HG02763 (cell line): ENCODE data around the gene GRIN2C.
"Not testable (repeated sequence)": the region's sequence is repeated elsewhere in the genome, so short reads cannot be mapped to it uniquely, and the experiment has no call there.

Experiments
- ATAC-seq: cut with Tn5 transposase; IDR thresholded peaks from one replicate; pipeline ENCODE4 v1.9.1; 2021; ENCODE audit warnings: mild to moderate bottlenecking, moderate library complexity; ENCODE audit not compliant: unreplicated experiment

GRIN2C gene

DNA sequence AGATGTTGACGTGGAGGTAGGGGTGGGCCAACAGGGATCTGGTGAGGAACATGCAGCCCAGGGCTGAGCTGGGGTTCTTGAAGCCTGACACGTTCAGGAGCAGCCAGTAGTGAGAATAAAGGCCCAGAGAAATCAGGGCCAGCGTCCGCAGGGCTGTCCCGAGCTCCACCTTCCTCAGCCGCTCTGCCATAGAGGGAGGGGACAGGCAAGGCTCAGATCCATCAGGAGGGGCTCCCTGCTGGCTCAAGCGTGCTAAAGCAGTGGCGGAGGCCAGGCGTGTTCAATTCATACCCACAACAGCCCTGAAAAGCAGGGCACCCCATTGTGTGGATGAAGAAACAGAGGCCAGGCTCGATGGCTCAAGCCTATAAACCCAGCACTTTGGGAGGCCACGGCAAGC, 21.4 kb upstream of the GRIN2C start:
- no peak for ATAC-seq

DNA sequence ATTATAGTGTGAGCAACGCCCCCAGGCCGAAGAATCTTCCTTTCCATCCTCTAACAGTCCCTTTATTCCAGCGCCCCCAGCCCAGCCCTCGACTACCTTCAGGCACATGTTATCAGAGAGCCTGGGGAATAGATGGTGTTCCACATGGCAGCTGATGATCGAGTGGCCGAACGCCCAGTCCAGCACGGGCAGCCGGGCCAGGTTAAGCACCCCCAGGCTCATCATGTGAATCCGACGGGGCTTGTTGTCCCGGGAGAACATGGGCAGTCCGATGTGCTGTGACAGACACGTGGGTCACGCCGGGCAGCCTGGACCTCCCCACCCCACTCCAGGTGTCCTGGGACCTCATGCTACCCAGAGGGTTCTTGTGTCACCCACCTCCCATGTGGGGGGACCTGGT, 19.6 kb upstream of the GRIN2C start:
- no peak for ATAC-seq

DNA sequence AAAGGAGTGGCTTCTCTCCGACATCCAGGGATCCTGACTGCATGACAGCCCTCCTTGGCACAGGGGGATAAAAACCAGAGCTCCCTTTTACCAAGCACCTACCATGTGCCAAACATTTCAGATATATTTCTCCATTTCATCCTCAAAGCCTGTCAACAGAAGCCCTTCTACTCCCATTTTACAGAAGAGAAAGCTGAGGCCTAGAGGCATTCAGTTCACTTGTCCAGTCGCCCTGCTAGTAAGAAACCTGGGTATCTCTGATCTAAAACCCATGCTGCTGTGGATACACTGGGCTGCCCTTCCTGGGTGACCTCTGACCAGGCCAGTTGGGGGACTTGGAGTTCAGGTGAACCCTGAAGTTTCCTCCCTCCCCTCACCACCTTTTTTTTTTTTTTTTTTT, 19.0 kb upstream of the GRIN2C start:
- ATAC-seq, result no peak

DNA sequence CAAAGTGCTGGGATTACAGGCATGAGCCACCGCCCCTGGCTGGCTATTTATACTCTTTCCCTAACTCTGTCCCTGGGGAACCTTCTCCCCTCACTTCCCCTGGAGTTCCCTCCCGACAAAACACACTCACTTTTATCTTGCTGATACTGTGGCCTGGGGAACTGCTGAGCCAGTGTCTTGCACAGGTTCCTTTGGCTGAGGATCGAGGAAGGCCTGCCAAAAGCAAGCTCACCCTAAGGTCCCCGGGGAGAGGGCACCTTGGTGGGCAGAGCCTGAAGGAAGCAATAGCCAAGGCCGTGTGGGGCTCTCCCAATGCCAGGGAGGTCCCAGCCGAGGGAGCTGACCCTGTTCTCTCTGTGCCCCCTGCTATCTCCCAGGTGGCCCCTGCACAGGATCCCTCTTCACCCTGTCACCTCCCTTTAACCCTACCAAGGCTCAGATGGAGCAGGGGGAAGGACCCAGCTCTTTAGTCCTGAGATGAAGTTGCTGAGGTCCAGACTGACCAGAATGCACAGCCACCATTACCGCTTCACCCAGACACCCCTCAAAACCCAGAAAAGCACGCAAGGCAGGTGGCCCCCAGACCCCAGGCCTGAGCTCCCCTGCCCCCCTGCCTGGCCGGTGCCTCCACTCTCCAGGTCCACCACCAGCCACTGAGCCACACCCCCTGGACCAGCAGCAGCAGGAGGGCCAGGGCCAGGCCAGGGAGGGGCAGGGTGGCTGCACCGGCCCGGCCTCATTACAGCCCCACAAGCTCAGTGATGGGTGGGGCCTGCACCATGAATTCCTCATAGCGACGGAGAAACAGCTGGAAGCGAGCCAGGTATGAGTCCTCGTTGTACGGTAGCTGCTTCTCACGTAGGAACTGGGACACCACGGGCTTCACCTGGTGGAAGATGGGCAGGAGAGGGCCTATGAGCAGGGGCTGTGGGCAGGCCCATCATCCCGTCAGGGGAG, 18.2 kb upstream of the GRIN2C start:
- no peak for ATAC-seq

DNA sequence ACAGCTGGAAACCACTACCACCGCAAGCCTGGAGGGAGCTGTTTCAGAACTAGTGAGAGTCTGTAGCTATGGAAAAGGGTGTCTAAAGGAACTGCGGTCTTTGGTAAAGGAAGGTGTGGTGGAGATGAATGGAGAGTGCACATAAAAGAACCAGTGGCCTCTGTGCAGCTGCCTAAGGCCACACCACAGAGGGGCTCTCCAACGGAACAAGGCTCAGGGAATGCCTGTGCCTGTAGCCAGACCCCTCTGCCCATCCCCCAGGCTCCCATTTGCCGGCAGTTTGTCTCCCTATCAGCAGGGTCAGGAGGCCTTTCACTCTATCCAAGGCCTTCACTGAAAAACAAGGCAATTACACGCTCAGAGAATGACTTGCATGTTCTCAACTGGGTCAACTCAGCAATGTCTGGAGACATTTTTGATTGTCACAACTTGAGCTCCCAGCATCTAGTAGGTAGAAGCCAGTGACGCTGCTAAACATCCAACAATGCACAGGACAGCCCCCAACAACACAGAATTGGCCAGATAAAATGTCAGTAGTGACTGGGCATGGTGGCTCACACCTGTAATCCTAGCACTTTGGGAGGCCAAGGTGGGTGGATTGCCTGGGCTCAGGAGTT, 16.4 kb upstream of the GRIN2C start:
- ATAC-seq, result no peak

DNA sequence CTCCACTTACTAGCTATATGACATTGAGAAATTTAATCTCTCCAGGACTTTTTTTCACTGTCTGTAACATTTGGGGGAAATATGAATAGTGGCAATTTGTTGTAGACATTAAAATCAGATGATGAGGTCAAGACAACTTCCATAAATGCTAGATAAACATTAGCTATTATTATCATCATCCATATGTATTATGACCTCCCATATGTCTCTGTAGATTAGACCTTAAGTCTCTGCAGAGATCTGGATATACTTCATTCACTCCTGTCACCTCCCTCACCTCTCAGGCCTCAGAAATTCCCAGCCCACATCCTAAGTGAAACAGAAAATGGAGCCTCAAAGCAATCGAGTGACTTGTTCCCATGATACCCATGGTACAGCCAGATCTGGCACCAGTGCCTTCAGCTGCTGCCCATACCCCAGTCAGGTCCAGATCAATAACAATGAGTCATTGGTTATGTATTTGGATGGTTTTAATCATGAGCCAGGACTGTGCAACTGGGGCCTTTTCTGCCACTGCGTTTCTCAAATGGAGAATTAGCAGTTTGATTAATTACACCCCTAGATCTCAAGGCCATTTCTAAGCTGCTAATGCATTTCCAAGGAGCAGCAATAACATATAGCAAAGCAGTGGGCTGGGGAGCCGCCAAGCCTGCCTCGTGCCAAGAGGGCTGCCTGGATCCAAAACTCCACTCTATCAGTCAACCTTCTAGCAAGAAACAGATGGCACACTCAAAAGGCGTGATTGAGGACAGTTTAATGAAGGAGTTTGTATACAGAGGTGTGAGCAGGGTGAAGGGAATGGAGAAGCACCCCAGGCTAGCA, 15.7 kb upstream of the GRIN2C start:
- no peak for ATAC-seq

DNA sequence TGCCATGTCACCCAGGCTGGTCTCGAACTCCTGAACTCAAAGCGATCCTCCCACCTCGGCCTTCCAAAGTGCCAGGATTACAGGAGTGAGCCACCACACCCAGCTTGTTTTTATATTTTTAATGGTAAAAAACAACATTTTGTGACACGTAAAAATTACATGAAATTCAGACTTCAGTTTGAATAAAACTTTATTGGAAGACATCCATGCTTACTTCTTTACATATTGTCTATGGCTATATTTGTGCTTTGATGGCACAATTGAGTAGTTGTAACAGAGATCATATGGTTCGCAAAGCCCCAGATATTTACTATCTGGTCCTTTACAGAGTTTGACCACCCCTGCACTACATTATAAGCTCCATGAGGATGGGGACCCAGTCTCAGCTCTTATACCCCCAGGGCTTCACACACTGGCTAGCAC, 14.9 kb upstream of the GRIN2C start:
- no peak for ATAC-seq

DNA sequence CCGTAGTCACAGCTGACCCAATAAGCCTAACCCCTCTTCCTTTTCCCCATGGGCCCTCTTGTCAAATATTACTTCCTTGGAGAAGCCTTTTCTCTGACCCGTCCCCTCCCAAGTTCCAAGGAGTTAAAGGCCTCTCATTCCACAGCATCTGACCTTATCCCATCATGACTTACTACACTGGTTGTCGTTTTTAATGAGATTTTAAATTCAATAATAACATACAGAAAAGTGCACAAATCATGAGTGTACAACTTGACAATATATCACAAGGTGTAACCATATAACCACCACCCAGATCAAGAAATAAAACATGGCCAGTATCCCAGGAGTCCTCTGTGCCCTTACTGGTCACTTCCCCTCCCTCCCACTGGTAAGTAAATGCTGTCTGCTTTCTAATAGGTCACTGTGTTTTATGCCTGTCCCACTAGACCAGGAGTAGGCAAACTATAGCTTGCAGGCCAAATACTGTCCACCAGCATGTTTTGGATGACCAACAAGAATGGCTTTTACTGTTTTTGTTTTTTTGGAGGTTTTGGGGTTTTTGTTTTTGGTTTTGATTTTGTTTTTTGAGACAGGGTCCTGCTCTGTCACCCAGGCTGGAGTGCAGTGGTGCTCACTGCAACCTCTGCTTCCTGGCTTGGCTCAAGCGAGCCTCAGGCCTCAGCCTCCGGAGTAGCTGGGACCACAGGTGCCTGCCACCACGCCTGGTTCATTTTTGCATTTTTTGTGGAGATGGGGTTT, 14.4 kb upstream of the GRIN2C start:
- ATAC-seq, result no peak

DNA sequence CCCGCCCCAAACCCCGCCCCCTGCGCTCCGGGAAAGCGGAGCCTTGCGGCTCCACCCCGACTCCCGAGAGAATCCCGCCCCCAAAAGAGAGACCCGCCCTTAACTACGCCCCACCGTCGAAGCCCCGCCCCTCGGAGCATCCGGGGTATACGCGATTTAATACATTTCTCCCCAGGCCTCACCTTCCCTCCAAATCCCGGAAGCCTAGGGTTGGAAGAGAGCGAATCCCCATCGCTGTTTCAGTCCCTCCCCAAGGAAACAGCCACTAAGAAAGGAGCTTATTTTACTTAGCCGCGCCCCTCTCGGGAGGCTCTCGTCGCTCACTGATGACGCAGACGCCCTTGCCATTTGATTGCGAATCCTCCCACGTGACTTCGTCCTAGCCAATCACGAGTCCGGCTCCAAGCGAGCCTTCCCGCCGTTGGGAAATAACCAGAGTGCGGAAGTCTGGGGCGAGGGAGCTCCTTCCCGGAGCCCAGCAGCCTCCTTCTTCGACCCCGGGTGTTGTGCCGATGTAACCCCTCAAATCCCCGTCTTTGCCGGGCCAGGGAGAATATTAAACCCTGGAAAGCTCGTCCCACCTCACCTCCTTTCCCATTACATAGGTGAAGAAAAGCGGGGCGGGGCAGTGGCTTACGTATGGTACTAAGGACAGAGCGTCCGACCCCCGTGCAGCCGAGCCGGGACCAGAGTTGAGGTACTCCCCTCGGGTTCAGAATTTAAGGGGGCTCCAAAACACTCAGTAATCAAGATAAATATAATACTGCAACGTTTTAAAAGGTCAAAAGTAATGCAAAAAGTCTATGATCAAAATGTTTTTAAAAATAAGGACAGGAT, 13.6 kb upstream of the GRIN2C start:
- peak; percentile 94 for ATAC-seq

DNA sequence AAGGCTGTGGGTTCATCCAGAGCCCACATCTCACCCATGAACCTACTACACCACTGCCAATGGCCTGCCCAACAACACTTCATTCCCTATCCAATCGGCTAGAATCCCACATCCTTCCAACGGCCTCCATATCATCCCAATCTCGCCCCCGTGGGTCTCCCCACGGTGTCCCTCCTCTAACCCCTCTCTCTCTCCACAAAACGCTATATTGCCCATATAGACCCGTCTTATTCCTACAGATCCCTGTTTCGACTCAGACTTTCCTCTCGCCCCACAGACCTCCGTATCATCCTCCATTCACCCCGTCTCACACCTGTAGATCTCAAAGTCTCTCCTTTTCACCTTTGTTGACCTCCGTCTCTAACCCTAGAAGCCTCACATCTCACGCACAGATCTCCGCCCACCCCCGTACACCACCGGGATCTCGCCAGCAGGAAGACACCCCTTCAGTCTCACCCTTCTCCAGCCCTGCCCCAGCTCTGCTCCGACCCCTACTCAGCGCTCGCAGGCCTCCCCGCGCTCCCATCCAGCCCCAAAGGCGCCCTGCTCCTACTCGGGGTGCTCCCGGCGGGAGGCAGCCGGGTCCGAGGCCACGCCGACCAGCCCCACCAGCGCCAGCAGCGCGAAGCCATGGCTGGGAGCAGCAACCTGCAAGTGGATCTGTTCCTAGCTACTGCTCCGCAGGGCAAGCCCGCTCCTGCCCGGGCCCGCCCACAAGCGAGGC, 12.8 kb upstream of the GRIN2C start, which contains the start of gene FDXR:
FDXR (minus strand) TSS at position 682 of the 724 bp plus-strand sequence; CDS start at position 632, 50 bp downstream.
- ATAC-seq, result peak; percentile 10

DNA sequence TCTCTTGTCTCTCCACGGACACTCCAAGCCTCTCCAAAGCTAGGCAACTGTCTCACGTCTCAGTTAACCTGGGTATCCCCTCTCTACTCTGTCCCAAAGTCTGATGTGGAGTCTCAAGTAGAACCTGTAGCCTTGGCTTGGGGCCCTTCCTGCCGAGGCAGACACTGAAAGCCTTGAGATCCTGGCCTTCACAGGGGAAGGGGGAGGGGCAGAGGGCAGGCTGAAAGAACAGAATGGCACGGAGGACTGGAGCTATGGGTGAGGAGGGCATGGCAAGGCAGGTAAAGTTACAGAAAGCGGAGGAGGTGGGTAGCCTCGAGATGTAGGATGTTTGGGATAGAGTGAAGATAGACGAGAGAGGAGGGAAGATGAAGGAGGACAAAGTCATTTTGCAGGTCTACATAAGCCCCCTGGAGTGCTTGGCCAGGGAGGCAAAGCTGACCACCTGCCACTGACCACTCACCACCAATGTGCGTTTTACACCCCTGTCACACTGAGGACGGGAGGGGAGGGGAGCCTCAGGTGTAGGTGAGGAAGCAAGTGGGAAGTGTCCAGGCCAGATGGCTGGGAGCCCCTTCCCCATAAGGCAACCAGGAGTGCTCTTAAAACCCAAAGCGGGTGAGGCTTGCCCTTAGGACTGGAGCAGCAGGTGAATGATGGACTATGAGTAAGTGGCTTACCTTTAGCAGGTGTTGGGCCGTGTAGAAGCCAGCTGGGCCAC, 11.8 kb upstream of the GRIN2C start:
- no peak for ATAC-seq

DNA sequence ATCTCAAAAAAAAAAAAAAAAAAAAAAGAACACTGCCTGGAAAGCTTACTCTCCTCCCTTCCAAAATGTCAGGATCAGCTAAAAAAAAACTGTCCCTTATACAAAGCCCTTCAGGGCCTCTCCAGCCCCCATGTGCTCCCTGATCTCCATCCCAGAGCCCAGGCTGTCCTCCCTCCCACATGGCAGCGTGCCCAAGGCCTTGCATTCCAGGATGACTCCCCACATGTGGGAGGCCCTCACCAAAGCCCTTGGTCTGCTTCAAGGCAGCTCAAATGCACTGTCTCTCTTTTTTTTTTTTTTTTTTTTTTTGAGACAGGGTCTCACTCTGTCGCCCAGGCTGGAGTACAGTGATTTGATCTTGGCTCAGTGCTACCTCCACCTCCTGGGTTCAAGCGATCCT, 10.8 kb upstream of the GRIN2C start:
- no peak for ATAC-seq

DNA sequence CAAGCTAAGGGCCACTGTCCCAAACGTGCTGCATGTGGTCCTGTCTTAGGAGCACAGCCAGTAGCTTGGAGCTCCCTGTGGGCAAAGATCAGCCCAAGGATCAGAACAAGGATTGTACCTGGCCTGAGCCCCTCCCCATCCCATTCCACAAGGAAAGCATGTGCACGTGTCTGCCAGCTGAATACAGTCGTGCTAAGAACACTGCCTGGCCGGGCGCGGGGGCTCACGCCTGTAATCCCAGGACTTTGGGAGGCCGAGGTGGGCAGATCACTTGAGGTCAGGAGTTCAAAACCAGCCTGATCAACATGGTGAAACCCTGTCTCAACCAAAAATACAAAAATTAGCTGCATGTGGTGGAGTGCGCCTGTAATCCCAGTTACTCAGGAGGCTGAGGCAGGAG, 10.3 kb upstream of the GRIN2C start:
- not testable (repeated sequence) for ATAC-seq

DNA sequence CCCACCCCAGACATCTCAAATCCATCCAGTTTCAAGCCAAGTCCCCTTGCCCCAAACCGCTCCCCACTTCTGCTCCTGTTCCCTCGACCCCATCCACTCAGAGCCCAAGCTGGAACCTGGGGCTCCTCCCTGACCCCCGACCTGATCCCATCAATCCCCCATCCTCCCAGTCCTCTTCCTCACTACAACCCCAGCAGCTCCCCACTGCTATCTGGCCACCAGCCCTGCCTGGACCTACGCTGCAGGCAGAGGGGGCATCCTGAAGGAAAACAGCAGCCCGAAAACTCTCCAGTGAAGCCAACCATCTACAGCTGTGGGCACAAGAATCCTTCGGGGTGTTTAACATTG, 9.2 kb upstream of the GRIN2C start:
- ATAC-seq, result no peak

DNA sequence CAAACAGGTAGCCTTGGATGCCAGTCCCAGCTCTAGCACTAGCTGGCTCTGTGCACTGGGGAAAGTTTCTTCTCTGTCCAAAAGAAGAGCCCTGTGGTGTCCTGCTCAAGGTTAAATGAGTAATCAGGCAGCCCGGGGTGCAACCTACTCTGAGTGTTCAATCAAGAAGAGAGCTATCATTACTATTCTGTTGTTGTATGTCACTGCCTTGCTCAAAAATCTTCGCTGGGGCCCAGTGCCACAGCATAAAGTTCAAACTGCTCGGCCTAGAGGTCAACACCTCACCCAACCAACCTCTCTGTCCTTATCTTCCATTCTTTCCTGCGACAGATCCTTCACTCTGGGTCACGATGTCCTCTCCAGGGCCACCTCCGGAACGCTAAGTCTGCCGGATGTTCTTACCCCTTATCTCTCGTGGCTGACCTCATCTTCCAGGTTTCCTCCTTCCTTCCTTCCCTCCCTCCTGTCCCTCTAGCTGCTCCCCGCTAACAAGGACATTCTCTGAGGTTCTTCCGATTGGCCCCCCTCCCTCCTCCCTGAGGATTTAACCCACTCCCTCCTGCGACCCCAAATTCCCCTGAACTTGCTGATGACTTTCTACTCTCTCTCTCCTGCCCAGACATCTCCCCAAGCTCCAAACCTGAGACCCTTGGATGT, 8.7 kb upstream of the GRIN2C start:
- no peak for ATAC-seq

DNA sequence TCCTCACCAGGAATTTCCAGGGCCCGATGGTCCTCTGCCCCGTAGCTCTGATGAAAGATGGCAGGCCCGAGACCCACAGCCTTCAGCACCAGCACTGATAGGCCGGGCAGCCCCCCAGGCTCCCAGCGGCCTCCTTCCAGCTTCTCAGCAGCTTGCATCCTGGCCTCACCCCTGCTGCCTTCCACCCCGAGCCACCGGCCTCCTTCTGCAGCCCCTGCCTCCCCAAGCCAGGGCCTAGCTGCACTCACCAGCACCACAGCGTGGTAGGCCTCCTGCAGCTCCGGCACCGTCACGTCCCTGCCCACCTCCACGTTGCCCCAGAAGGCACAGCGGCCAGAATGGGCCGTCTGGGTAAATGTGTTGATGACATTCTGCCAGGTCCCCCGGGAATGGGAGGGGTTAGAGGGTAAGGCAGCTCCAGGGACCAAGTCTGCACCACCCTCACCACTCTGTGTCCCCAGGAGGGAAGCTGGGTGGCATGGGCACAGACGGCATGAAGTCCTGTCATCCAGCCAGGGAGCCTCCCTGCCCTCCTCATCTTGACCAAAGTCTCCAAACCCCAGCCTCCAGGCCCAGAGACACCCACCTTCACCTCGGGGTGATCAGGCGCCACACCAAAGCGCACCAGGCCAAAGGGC, 6.6 kb upstream of the GRIN2C start:
- ATAC-seq, result no peak

DNA sequence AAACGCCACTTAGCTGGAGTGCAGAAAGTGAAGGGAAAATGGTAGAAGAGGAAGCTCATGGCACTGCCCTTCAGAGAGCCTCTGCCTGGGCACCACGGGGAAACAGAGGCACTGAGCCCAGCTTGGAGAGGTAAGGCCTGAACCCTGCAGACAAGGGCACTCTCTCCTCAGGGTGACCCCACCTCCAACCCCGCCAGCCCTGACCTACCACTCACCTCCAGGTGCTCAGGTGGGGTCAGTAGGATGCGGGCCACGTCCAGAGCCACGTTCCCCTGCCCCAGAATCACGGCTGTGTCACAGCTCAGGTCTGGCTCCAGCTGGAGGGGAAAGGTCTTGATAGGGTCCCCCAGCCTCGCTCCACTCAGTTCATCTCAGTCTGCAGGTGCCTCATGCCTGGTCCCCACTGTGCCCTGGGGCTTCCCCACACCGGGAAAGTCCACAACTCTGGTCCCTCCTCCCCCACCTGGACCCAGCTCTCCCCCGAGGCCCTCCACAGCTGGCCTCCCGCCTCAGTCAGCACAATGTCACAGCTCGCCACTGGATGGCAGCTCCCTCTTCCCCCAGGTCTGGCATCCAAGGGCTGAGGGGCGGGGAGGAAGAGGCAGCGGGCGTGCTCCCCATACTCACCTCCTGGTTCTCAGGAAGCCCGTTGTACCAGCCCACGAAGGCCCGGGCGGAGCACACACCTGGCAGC, 6.0 kb upstream of the GRIN2C start:
- ATAC-seq, result no peak
